Thymus (tissue), 11 donors: ENCODE data around the gene IGLL5. TPM values are rescaled to one million over a fixed set of nuclear protein-coding genes. Genes with fewer than 3 reads are reported as not detected.

Source experiments
- DNase-seq, 9 donors: peaks; one replicate each; pipeline ENCODE4 v3.0.0-alpha.2; 2013; ENCODE audit warnings: low spot score in 9 of 9, low read depth in 6 of 9, missing footprints in 1 of 9
- H3K27ac ChIP-seq, 2 donors: one replicate each; pipeline ENCODE4 v1.5.1; 2013; ENCODE audit warnings: control low read depth in 1 of 2, low read depth in 1 of 2, low read length in 1 of 2, mild to moderate bottlenecking in 1 of 2, moderate library complexity in 1 of 2
- H3K27me3 ChIP-seq, 2 donors: one replicate each; pipeline ENCODE4 v1.5.1; 2013; ENCODE audit warnings: low read length in 1 of 2; ENCODE audit not compliant: control insufficient read depth in 2 of 2, insufficient read depth in 1 of 2
- H3K36me3 ChIP-seq, 2 donors: one replicate each; pipeline ENCODE4 v1.5.1; 2013; ENCODE audit warnings: low read length in 1 of 2, mild to moderate bottlenecking in 1 of 2, moderate library complexity in 1 of 2; ENCODE audit not compliant: control insufficient read depth in 2 of 2, insufficient read depth in 2 of 2
- H3K4me1 ChIP-seq, 2 donors: one replicate each; pipeline ENCODE4 v1.5.1; 2013; ENCODE audit warnings: low read length in 2 of 2; ENCODE audit not compliant: control insufficient read depth in 2 of 2, insufficient read depth in 2 of 2
- H3K4me3 ChIP-seq, 2 donors: one replicate each; pipeline ENCODE4 v1.5.1; 2013; ENCODE audit warnings: low read length in 2 of 2, control low read depth in 1 of 2, mild to moderate bottlenecking in 1 of 2
- H3K9me3 ChIP-seq, 2 donors: one replicate each; pipeline ENCODE4 v1.5.1; 2013; ENCODE audit warnings: low read length in 1 of 2, mild to moderate bottlenecking in 1 of 2; ENCODE audit not compliant: control insufficient read depth in 2 of 2, insufficient read depth in 1 of 2
- WGBS: extraction: QIAGEN DNeasy Blood & Tissue Kit; methylation state at CpG from one replicate; pipeline ENCODE4 v1.1.7; 2013; 5-methylcytosine and 5-hydroxymethylcytosine counted together
- polyA plus RNA-seq: library from polyadenylated mRNA; stranded (reverse); fragments of 200-250 nt; gene quantifications from one replicate; pipeline ENCODE4 v1.2.3, GENCODE V29; 2013
- total RNA-seq: library from RNA; stranded (reverse); fragments of 120-200 nt; gene quantifications from one replicate; pipeline ENCODE4 v1.2.4, GENCODE V29; 2013
- donor health status: healthy.

IGLL5 gene
- total and polyA plus RNA-seq, 2 donors: 2.3 to 29.9 TPM

- Histone ChIP-seq H3K27me3 (peaks cover 0 to 6% of the 10 kb centered on the region in 2 donors), H3K9me3 (no peaks in the 10 kb centered on the region), H3K36me3 (no peaks in the 10 kb centered on the region), H3K4me3 (no peak overlapping the region), H3K27ac (no peak overlapping the region), H3K4me1 (peaks cover 0 to 17% of the 10 kb centered on the region in 2 donors)
- DNase-seq: no peak
- WGBS: 78% methylated on average over 8 of the region's 8 CpGs
These were observed 38.3 kb downstream of the IGLL5 start for GRCh38 chr22:22925805-22926369.

DNA sequence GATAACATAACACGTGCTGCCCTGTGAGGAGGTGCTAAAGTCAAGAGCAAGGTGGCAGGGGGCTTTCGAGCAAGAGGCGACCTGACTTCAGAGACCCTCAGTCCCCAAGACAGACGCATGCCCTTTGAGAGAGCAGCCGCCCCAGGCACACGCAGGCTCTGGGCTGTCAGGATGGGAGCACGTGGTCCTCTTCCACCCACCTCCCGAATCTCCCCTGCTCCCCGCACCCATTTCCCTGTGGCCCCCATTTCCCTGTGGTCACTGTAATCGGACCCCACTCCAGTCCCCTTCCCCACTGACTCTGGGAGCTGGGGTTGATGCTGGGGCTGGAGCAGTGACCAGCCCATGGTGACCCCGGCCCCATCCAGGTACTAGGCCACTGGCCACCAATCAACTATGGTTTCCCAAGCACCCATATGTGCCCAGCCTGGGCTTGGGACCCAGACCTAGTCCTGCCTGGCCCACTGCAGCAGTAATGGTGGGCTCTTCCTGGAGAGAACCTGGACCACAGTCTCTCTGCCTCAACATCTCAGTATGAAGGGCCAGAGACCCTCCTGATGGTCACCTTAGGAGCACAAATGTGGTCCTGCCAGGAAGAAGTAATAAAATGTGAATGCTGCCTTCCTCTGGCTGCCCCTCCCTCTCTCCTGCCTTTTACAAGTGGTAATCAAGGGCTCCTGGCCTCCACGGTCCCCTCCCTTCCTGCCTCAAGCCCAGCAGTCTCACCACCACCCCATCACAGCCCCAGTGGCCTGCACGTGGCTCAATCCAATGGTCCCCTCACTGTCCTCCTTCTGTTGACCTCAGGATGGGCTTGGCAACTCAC lies 39.0 kb downstream of the IGLL5 start:
- no peak overlapping the region for H3K4me3 ChIP-seq
- no peak for DNase-seq
- H3K36me3 ChIP-seq: no peaks in the 10 kb centered on the region
- no peaks in the 10 kb centered on the region for H3K9me3 ChIP-seq
- H3K27me3 ChIP-seq: peaks cover 0 to 6% of the 10 kb centered on the region in 2 donors
- H3K4me1 ChIP-seq: peaks cover 0 to 17% of the 10 kb centered on the region in 2 donors
- 83% methylated on average over 13 of the region's 13 CpGs for WGBS
- no peak overlapping the region for H3K27ac ChIP-seq

DNA sequence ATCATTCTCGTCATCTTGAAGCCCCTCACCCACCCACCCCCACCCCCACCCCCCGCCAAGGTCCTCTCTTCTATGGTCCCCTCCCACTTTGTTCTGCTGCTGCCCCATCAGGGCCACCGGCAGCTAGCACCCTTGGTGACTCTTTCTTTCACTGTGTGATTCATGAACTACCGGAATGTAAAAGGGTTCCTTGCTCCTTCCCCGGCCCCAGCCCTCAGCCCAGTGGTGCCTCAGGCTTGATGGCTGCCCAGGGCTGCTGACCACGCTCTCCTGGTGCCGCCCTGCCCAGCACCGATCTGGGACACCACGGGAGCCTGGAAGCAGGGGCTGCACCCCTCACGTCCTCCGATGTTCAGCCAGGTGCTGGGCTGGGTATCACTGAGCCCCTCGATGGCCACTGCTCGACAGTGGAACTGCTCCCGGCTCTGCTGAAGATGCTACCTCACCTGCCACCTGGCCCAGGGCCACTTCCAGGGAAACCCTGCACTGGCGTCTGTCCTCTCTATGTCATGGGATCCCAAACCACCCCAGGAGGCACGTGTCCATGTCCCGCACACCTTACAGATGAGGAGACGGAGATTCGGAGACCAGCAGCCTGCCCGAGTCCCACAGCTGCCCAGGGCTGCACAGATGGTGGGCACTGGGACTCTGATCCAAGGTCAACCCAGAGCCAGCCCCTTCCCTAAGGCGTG lies 39.7 kb downstream of the IGLL5 start:
- H3K36me3 ChIP-seq: no peaks in the 10 kb centered on the region
- peaks cover 0 to 17% of the 10 kb centered on the region in 2 donors for H3K4me1 ChIP-seq
- H3K27me3 ChIP-seq: peaks cover 0 to 6% of the 10 kb centered on the region in 2 donors
- WGBS: 95% methylated on average over 21 of the region's 21 CpGs
- H3K27ac ChIP-seq: no peak overlapping the region
- no peaks in the 10 kb centered on the region for H3K9me3 ChIP-seq
- DNase-seq: no peak
- H3K4me3 ChIP-seq: no peak overlapping the region

DNA sequence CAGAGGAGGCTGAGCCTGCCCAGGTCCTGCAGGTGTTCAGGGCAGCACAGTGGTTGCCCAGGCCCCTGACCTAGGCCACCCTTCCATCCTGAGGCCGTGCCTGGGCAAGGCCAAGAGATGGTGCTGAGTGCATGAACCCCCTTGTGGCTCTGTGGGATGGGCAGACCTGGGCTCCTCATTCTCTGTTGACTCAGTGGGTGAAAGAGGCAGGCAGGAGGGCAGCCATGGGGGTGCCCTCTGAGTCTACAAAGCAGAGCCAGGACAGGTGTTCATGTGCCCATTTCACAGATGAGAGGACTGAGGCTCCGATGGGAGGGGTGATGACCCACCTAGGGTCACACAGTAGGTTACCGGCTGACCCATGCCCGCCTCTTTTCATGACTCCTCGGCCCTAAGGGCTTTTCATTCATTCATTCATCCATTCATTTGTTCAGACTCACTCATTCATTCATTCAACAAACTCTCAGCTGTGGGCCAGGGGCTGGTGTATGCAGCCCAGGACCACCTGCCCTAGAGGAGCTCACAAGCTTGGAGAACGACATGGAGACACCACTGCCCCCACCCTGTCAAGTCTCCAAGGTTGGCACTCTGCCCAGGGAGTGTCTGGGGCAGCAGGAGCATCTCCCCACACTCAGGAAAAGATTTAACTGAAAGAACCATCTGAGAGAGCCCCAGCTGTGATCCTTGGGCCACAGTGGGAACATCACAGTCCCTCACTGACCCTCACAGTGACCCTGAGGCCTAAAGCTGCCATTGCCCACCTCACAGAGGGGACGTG lies 40.5 kb downstream of the IGLL5 start:
- Histone ChIP-seq H3K4me1 (peaks cover 0 to 17% of the 10 kb centered on the region in 2 donors), H3K36me3 (no peaks in the 10 kb centered on the region), H3K9me3 (no peaks in the 10 kb centered on the region), H3K27me3 (peaks cover 0 to 6% of the 10 kb centered on the region in 2 donors), H3K27ac (no peak overlapping the region), H3K4me3 (no peak overlapping the region)
- DNase-seq: no peak
- WGBS: 74% methylated on average over 7 of the region's 7 CpGs

DNA sequence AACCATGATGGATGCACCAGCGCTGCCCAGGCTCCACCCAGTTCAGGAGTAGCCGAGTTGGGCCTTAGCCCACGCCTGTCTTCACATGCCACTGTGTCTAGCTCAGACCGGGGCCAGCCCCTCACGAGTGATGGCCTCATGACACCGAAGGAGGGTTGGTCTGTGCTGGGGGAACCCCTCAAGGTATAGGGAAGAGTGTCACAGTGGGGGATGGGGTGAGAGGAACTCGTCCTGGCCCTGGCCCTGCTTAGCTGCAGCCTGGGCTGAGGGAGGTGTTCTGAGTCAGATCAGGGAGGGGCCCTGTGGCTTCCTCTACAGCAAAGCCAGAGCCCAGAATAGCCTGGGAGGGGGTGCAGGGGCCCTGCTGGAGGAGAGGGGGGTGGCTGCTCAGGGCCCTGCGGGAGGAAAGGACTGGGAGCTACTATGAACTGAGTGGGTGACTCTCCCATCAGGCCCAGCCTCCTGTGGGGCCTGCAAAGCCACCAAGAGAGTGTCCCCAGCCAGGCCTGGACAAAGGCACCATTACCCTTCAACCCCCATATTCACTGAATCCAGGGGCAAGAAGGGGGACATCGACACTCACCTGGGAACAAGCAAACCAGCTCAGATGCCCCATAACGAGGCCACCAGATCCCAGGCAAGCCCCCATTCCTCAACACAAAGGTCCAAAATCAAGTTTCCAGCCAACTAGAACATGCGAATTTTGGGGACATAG lies 41.2 kb downstream of the IGLL5 start:
- peaks cover 0 to 6% of the 10 kb centered on the region in 2 donors for H3K27me3 ChIP-seq
- no peaks in the 10 kb centered on the region for H3K36me3 ChIP-seq
- H3K27ac ChIP-seq: no peak overlapping the region
- no peak overlapping the region for H3K4me3 ChIP-seq
- DNase-seq: peak in 7 of 9 donors; percentile 13 to 68 (median 23)
- no peaks in the 10 kb centered on the region for H3K9me3 ChIP-seq
- WGBS: 32% methylated on average over 11 of the region's 11 CpGs
- peaks cover 0 to 17% of the 10 kb centered on the region in 2 donors for H3K4me1 ChIP-seq

GRCh38 chr22:22929381-22930221 lies 42.0 kb downstream of the IGLL5 start:
- peaks cover 0 to 17% of the 10 kb centered on the region in 2 donors for H3K4me1 ChIP-seq
- H3K9me3 ChIP-seq: no peaks in the 10 kb centered on the region
- no peaks in the 10 kb centered on the region for H3K36me3 ChIP-seq
- DNase-seq: no peak
- no peak overlapping the region for H3K27ac ChIP-seq
- H3K27me3 ChIP-seq: peaks cover 0 to 6% of the 10 kb centered on the region in 2 donors
- no peak overlapping the region for H3K4me3 ChIP-seq
- WGBS: 93% methylated on average over 16 of the region's 16 CpGs

- Histone ChIP-seq H3K9me3 (no peaks in the 10 kb centered on the region), H3K27ac (no peak overlapping the region), H3K36me3 (no peaks in the 10 kb centered on the region), H3K4me3 (no peak overlapping the region), H3K4me1 (peaks cover 0 to 17% of the 10 kb centered on the region in 2 donors), H3K27me3 (peaks cover 0 to 6% of the 10 kb centered on the region in 2 donors)
- 94% methylated on average over 3 of the region's 3 CpGs for WGBS
- DNase-seq: no peak
These were observed 42.5 kb downstream of the IGLL5 start for GRCh38 chr22:22930222-22930497.
